NCI-H146 (cell line): ENCODE results near the gene ANKRD1.
"Not testable (repeated sequence)": the region's sequence is repeated elsewhere in the genome, so short reads cannot be mapped to it uniquely, and the experiment has no call there.

Source experiments
- DNase-seq: peaks from one replicate; lab custom pipeline; 2025; lab: John Stamatoyannopoulos, UW

Gene ANKRD1

GRCh38 chr10:90920986-90921666 lies at the start of gene ANKRD1:
TSS of gene ANKRD1 (minus strand) at chr10:90921087. CDS start at chr10:90921027, 60 bp downstream.
- no peak for DNase-seq

GRCh38 chr10:90969947-90970673 lies 49.2 kb upstream of the ANKRD1 start:
- DNase-seq: no peak

GRCh38 chr10:90969121-90969534 lies 48.2 kb upstream of the ANKRD1 start:
- DNase-seq: no peak

DNA sequence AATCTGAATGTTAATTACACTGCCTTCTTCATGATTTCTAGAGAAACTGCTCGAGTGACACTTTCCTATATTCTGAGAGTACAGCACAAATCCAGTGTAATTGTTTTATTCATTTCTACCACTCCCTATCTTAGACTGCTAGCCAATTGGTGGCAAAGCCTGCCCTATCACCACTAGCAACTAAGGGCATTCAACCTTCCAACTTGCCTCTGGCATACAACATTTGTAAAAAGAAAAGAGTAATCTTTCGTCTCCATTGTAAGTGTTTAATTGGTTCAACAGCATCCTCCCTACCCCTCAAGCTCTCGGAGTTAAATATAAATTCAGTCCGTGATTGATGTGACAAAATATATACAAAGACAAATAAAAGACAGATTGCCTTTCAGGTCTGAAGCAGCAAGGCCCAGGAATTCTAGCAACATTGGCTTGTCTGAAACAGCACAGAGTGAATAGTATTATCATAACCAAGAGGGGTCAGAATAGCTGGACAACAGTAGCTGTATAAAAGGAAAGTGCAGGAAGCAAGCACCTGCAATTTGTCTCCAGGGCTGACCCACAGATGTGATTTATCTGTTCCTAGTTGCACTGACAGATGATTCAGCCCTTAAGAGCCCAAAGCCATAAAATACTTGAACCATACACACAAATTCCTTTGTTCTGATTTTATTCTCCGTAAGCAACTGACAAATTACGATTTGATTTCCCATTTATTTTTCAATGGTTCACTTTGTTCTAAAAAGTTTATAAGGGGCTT lies 47.6 kb upstream of the ANKRD1 start:
- DNase-seq: no peak

DNA sequence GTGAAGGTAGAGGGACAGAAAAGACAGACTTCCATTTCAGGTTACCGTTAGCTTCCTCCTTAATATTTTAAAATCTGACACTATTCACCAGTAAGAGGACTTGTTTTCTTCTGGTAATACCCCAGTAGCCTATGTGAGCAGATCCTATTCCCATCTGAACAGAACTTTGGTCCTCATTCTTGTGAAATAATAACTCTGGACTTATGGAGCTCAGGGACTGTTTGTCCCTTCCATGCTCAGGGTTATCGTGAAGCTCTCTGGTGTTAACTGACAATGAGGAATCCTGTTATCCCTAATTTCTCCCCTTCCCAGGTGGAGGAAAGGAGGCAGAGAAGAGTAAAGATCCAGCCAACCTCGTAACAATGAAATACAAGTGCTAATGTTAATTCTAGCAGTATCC lies 47.0 kb upstream of the ANKRD1 start:
- no peak for DNase-seq

- no peak for DNase-seq
Measured at GRCh38 chr10:90966146-90966545, 45.3 kb upstream of the ANKRD1 start.

DNA sequence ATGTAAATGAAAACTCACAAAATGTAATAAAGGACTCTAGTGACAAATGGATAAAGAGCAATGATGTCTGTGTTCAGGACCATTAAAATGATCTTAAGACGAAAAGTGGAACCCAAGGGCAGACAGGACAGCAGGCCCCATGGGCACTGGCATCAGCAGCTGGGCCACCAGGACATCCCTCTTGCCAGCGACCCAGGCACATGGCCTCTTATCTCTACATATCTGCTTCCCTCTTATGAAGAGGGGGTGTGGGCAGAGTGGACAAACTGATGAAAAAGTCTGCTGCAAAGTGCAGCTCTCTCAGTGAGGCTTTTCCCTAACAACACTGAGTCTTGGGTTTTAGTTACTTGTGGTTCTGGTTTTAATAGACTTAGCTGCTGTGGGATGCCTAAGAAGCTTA lies 44.8 kb upstream of the ANKRD1 start:
- DNase-seq: no peak

DNA sequence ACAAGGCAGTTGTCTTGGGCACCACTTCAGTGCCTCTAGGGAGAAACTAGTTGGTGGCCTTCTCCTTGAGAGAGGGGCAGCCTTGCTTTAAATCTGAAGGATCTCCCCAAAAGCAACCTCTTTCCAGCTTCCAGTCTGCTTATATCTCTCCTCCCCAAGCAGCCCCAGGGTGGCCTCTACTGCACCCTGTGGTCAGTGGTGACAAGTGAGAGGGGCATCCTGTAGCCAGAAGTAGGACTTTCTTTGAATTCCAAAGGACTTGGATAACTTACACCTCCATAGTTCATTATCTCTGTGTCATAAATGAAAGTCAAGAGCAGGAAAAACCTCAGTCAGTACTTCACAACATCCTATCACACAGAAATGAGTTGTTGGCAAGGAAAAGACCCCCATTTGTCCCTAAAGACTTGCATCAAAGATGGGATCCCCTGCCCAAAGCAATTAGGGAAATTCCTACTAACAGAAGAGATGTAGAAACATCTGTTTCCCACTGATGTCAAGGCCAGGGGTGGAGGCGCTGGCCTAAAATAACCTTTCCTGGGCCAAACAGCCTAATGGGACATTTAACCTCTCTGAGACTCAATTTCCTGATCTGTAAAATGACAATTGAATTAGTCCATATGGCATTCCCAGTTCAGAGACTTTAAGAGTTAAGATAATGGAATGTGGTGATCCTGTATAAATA lies 44.0 kb upstream of the ANKRD1 start:
- DNase-seq: no peak

- DNase-seq: no peak
Measured at GRCh38 chr10:90963331-90963730, 42.4 kb upstream of the ANKRD1 start.

GRCh38 chr10:90960355-90960814 lies 39.5 kb upstream of the ANKRD1 start:
- DNase-seq: no peak

- DNase-seq: no peak
Measured at GRCh38 chr10:90959826-90960225, 38.9 kb upstream of the ANKRD1 start.

- DNase-seq: no peak
Measured at GRCh38 chr10:90958781-90959180, 37.9 kb upstream of the ANKRD1 start.

DNA sequence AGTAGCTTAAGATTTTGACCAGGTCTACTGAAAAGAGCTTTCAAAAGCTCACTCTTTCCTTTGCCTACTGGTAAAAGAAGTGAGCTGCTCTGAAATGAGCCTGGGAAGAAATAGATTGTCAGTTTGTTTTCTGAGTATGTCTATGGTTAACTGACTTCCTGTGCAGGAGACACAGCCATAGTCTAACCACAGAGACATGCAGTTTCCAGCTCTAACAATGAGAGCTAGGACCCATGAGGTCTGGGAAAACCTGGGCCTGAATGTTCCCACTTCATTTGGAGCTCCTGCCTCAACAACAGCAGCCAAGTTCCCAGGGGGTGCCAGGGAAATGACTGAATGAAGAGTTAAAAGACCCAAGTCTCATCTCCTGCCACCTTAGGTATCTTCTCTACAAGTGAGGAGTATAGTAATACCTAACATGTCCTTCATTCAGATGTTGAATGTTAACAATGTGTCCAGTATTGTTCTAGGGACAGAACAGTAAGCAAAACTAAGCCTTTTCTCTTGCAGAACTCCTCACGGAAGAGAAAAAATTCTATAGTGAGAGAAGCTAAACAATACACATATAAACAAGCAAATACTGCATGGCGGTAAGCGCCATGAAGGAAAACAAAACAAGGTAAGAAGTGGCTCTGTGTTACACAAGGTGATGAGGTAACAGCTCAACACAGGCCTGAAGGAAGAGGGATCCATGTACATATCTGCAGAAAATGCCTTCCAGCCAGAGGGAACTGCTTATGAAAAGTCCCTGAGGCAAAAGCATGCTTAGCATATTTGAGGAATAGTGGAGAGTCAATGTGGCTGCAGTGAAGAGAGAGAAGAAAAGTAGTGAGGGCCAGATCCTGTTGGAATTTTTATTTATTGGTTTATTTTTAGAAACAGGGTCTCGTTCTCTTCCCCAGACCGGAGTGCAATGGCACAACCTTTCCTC lies 26.4 kb upstream of the ANKRD1 start:
- no peak for DNase-seq

GRCh38 chr10:90945491-90946070 lies 24.7 kb upstream of the ANKRD1 start:
- DNase-seq: no peak

- no peak for DNase-seq
Measured at GRCh38 chr10:90944749-90945148, 23.9 kb upstream of the ANKRD1 start.

- DNase-seq: not testable (repeated sequence)
Measured at GRCh38 chr10:90942980-90943379, 22.1 kb upstream of the ANKRD1 start.

- no peak for DNase-seq
Measured at GRCh38 chr10:90939648-90940047, 18.8 kb upstream of the ANKRD1 start.

DNA sequence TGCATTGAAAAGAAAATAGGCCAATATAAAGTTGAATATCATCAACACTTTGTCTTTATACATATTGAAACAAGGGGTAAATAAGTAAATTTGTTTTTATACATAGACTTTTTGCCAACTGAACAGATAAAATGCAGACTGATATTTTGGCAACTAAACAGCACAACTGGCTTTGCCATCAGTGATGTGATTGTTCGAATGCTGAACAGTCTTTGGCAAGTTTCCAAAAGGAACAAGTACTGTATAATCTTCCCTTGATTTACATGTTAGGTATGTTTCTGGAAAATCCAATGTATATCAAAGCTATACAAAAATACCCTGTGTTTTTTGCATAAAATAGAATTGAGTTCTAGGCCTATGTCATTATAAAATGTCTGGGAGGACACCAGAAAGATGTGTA lies 18.2 kb upstream of the ANKRD1 start:
- no peak for DNase-seq

DNA sequence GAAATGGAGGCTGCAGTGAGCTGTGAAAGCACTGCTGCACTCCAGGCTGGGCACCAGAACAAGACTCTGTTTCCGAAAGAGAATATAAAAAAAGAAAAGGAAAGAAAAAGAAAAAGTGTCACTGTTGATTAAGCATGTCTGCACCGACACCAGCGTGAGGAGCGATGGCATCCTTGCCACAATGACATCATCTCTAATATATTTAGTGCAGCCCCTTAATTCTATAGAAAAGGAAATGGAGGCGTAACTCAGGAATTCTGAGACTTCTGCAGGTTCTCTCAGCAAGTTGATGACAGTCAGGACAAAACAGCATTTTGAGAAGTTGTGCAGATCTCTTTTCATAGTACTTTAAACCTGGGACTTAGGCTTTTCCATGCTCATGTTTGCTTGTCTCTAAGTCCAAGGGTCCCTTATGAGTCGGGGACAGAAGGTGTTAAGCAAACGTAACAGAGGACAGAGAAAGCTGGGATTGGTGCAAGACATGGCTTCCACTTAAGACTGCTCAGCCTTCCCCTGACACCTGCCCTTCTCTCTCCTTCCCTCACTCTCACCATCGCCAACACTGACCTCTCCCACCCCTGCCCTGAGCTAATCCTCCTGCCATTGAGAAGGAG lies 16.9 kb upstream of the ANKRD1 start:
- no peak for DNase-seq

GRCh38 chr10:90936276-90936659 lies 15.4 kb upstream of the ANKRD1 start:
- DNase-seq: no peak
